Gastrocnemius medialis (tissue), 4 donors: Measurements from ENCODE around the gene S100A1. TPM values are rescaled to one million over a fixed set of nuclear protein-coding genes. Genes with fewer than 3 reads are reported as not detected.
"Not testable (repeated sequence)": the region's sequence is repeated elsewhere in the genome, so short reads cannot be mapped to it uniquely, and the experiment has no call there.

Source experiments
- ATAC-seq, 2 donors: fragments of 150-250 bp; one replicate each; pipeline ENCODE4 v1.9.1; 2016
- DNase-seq, 2 donors: peaks; one replicate each; pipeline ENCODE4 v3.0.0-alpha.2; 2019
- H3K27ac ChIP-seq, 4 donors: fragments of 200-600 bp; sonication (generic); 1 replicate in 1 of 4; 2 replicates in 3 of 4; pipeline ENCODE4 v1.5.1; 2016 to 2018; ENCODE audit warnings: mild to moderate bottlenecking in 2 of 4, moderate library complexity in 1 of 4
- H3K27me3 ChIP-seq, 3 donors: fragments of 200-600 bp; sonication (generic) in 2 of 3; 1 replicate in 1 of 3; 2 replicates in 2 of 3; pipeline versions ENCODE4 v1.5.1 to v1.6.0; 2016 to 2019; ENCODE audit warnings: mild to moderate bottlenecking in 1 of 3, moderate library complexity in 1 of 3
- H3K36me3 ChIP-seq, 2 donors: fragments of 200-600 bp; sonication (generic) in 1 of 2; one replicate each; pipeline ENCODE4 v1.5.1; 2017 to 2018
- H3K4me1 ChIP-seq, 2 donors: fragments of 200-600 bp; sonication (generic) in 1 of 2; one replicate each; pipeline ENCODE4 v1.5.1; 2016 to 2017; ENCODE audit warnings: mild to moderate bottlenecking in 2 of 2
- H3K4me3 ChIP-seq, 4 donors: fragments of 200-600 bp; sonication (generic) in 3 of 4; 1 replicate in 1 of 4; 2 replicates in 3 of 4; pipeline ENCODE4 v1.5.1; 2016 to 2019; ENCODE audit warnings: mild to moderate bottlenecking in 2 of 4
- H3K9me3 ChIP-seq, 3 donors: fragments of 200-600 bp; sonication (generic) in 2 of 3; 1 replicate in 1 of 3; 2 replicates in 2 of 3; pipeline ENCODE4 v1.5.1; 2016 to 2019
- POLR2A ChIP-seq, 2 donors: fragments of 450-650 bp; IDR thresholded peaks; one replicate each; pipeline ENCODE4 v1.6.1; 2017; ENCODE audit warnings: antibody characterized with exemption in 2 of 2, mild to moderate bottlenecking in 2 of 2, moderate library complexity in 2 of 2
- in situ Hi-C, 4 donors: fragments of 200-750 bp; cut with MboI; loops; one replicate each; pipeline versions ENCODE4 v1.15.0 to v1.8.0; 2017; ENCODE audit warnings: low sequenced_read_pairs in 4 of 4
- intact Hi-C: fragments of 100-400 bp; cut with DNase I; formaldehyde crosslinking; loops from one replicate; pipeline ENCODE4 v1.15.1; 2023; ENCODE audit warnings: low total_unique reads
- total RNA-seq, 4 donors: library from RNA; depleted of rRNA; stranded (reverse); fragments of >200 nt; gene quantifications; one replicate each; pipeline versions ENCODE4 v1.1.0 to v1.2.3, GENCODE V29; 2016
- TF ChIP-seq, protein P1 (sequence below), 5 experiments: fragments of 450-650 bp in 3 of 5; fragments of 200-600 bp in 2 of 5; sonication (generic) in 2 of 5; IDR thresholded peaks in 4 of 5; conservative IDR thresholded peaks in 1 of 5; 1 replicate in 4 of 5; 2 replicates in 1 of 5; pipeline ENCODE4 v1.5.1; 2016 to 2019; ENCODE audit warnings: antibody characterized with exemption in 5 of 5, mild to moderate bottlenecking in 3 of 5, moderate library complexity in 3 of 5

S100A1 gene
- total RNA-seq, 4 donors from 2014 or later = 390 to 932 (median 616) TPM

DNA sequence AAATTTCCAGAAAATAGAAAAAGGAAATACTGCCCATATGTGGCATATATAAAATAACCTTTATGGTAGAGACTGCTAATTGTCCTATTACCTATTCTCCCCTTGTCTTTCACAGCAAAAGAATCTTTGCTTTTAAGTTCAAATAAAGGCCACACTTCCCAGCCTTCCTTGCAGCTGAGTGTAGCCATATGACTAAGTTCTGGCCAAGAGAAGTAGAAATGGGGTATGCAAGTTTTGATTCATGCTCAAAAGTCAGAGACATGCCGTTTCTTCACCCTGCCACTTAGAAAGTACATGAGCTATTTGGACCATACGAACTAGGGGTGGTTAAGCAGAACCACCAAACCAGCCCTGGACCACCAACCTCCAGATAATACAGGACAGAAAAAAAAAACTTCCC is 44.3 kb upstream of the S100A1 start:
- TF ChIP-seq, protein P1, sequence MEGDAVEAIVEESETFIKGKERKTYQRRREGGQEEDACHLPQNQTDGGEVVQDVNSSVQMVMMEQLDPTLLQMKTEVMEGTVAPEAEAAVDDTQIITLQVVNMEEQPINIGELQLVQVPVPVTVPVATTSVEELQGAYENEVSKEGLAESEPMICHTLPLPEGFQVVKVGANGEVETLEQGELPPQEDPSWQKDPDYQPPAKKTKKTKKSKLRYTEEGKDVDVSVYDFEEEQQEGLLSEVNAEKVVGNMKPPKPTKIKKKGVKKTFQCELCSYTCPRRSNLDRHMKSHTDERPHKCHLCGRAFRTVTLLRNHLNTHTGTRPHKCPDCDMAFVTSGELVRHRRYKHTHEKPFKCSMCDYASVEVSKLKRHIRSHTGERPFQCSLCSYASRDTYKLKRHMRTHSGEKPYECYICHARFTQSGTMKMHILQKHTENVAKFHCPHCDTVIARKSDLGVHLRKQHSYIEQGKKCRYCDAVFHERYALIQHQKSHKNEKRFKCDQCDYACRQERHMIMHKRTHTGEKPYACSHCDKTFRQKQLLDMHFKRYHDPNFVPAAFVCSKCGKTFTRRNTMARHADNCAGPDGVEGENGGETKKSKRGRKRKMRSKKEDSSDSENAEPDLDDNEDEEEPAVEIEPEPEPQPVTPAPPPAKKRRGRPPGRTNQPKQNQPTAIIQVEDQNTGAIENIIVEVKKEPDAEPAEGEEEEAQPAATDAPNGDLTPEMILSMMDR (IDR thresholded peaks at IDR 0.05 in 4 of 5, conservative IDR thresholded peaks at IDR 0.05 in 1 of 5) = no peak
- no peak for TF ChIP-seq POLR2A (IDR thresholded peaks at IDR 0.05)
- Histone ChIP-seq H3K36me3 (no peaks in the 10 kb centered on the region), H3K4me1 (no peaks in the 10 kb centered on the region), H3K27ac (no peak overlapping the region), H3K9me3 (no peaks in the 10 kb centered on the region), H3K4me3 (no peak overlapping the region), H3K27me3 (no peaks in the 10 kb centered on the region)
- ATAC-seq = no peak
- in situ Hi-C loops (loop anchor here in 1 of 4 donors (25.0 kb wide), 1 partner anchor 153 kb away; the partner anchor contains the start of gene INTS3), intact Hi-C loops (no loop called here)
- no peak for DNase-seq

DNA sequence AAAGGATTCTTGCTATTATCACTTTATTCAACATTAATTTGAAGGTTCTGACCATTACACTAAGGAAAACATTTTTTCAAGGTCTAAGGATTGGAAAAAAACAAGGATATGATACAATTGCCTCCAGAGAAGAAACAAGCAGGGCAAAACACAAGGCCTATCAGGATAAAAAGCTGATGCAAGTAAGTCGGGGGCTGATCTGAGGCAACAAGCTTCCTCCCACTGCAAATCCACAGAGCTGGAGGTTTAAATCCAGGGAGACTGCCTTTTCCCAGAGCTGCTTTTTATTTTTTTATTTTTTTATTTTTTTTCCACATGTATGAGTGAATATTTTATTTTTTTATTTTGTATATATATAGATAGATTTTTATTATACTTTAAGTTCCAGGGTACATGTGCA is 43.2 kb upstream of the S100A1 start:
- H3K4me3 ChIP-seq = no peak overlapping the region
- TF ChIP-seq POLR2A (IDR thresholded peaks at IDR 0.05) = no peak
- TF ChIP-seq, protein P1 (IDR thresholded peaks at IDR 0.05 in 4 of 5, conservative IDR thresholded peaks at IDR 0.05 in 1 of 5) = no peak
- H3K4me1 ChIP-seq = no peaks in the 10 kb centered on the region
- no peaks in the 10 kb centered on the region for H3K36me3 ChIP-seq
- H3K9me3 ChIP-seq = no peaks in the 10 kb centered on the region
- DNase-seq (no peak), ATAC-seq (no peak)
- intact Hi-C loops = no loop called here
- no peak overlapping the region for H3K27ac ChIP-seq
- in situ Hi-C loops = loop anchor here in 1 of 4 donors (25.0 kb wide), 1 partner anchor 152 kb away; the partner anchor contains the start of gene INTS3
- no peaks in the 10 kb centered on the region for H3K27me3 ChIP-seq

DNA sequence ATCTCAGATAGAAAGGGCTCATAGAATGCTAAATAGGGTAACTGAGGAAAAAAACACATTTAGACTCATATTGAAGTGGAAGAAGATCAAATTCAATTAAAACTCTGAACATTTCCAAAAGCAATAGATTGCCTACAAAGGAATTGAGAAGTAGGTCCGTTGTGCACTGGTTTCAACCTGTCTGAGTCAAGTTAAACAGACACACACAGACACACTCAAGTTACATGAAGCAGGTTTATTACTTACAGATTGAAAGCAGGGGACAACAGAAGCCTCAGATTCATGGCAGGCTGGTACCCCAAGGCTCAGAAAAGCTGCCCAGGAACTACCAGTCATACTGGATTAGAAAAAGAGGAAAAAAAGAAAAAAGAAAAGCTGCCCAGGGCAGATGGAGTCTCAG is 41.9 kb upstream of the S100A1 start:
- intact Hi-C loops = no loop called here
- no peak overlapping the region for H3K4me3 ChIP-seq

DNA sequence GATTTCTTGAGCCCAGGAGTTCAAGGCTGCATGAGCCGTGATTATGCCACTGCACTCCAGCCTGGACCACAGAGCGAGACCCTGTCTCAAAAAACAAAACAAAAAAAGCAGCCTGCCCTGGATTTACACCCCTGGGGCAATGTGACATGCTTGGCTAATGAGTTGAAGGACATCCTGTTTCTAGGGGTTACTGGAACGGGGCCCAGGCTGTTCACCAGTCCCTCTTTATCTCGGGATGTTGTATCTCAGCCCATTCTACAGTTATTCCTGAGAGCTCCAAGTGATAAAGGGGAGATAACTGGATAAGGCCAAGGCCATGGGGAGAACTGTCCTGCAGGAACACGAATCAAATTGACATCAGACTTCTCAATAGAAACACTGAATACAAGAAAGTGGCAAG is 40.9 kb upstream of the S100A1 start:
- Histone ChIP-seq H3K4me3 (no peak overlapping the region), H3K27ac (no peak overlapping the region), H3K4me1 (no peaks in the 10 kb centered on the region), H3K9me3 (no peaks in the 10 kb centered on the region), H3K27me3 (no peaks in the 10 kb centered on the region), H3K36me3 (no peaks in the 10 kb centered on the region)
- no peak for DNase-seq
- intact Hi-C loops (no loop called here), in situ Hi-C loops (loop anchor here in 1 of 4 donors (25.0 kb wide), 1 partner anchor 150 kb away; the partner anchor contains the start of gene INTS3)
- TF ChIP-seq, protein P1 (IDR thresholded peaks at IDR 0.05 in 4 of 5, conservative IDR thresholded peaks at IDR 0.05 in 1 of 5) = no peak
- ATAC-seq = no peak

More for the DNA sequence above, 41.9 kb upstream of the S100A1 start:
- Histone ChIP-seq H3K9me3 (no peaks in the 10 kb centered on the region), H3K27ac (no peak overlapping the region), H3K27me3 (no peaks in the 10 kb centered on the region), H3K4me1 (no peaks in the 10 kb centered on the region), H3K36me3 (no peaks in the 10 kb centered on the region)
- in situ Hi-C loops = loop anchor here in 1 of 4 donors (25.0 kb wide), 1 partner anchor 151 kb away; the partner anchor contains the start of gene INTS3
- ATAC-seq (no peak), DNase-seq (no peak)
- no peak for TF ChIP-seq POLR2A (IDR thresholded peaks at IDR 0.05)
- TF ChIP-seq, protein P1 (IDR thresholded peaks at IDR 0.05 in 4 of 5, conservative IDR thresholded peaks at IDR 0.05 in 1 of 5) = no peak

DNA sequence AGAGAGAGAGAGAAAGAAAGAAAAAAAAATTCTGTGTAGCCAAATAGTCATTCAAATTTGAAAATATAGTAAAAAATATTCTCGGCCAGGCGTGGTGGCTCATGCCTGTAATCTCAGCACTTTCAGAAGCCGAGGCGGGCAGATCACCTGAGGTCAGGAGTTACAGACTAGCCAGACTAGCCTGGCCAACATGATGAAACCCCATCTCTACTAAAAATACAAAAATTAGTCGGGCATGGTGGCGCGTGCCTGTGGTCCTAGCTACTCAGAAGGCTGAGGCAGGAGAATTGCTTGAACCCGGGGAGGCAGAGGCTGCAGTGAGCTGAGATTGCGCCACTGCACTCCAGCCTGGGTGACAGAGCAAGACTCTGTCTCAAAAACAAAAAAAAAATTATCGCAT is 40.2 kb upstream of the S100A1 start:
- H3K27ac ChIP-seq, intact Hi-C loops, H3K27me3 ChIP-seq, H3K4me3 ChIP-seq, H3K36me3 ChIP-seq, DNase-seq, H3K4me1 ChIP-seq, H3K9me3 ChIP-seq, ATAC-seq: not testable (repeated sequence)
- in situ Hi-C loops = loop anchor here in 1 of 4 donors (25.0 kb wide), 1 partner anchor 149 kb away; the partner anchor contains the start of gene INTS3
